HepG2 (cell line): Measurements from ENCODE around the gene IGSF11.

ENCODE experiments used
- HIVEP1 ChIP-seq: sonication (generic); formaldehyde crosslinking; IDR thresholded peaks from 2 replicates; pipeline ENCODE4 v1.4.0; 2020; ENCODE audit warnings: mild to moderate bottlenecking, missing genetic modification reagents
- KAT8 ChIP-seq: IDR thresholded peaks from 2 replicates; pipeline ENCODE4 v1.6.1; 2016; ENCODE audit warnings: missing genetic modification reagents, missing compliant biosample characterization
- MEF2D ChIP-seq: sonication (generic); formaldehyde crosslinking; IDR thresholded peaks from 2 replicates; pipeline ENCODE4 v1.5.1; 2020; ENCODE audit warnings: mild to moderate bottlenecking, missing genetic modification reagents
- MIER2 ChIP-seq: IDR thresholded peaks from 2 replicates; pipeline ENCODE4 v1.6.1; 2016; ENCODE audit warnings: missing biosample characterization, missing genetic modification reagents
- SNAPC2 ChIP-seq: sonication (generic); formaldehyde crosslinking; IDR thresholded peaks from 2 replicates; pipeline ENCODE4 v1.8.1; 2022; ENCODE audit warnings: mild to moderate bottlenecking, missing genetic modification reagents
- SRF ChIP-seq: IDR thresholded peaks from 2 replicates; pipeline ENCODE4 v1.6.1; 2011; ENCODE audit warnings: mild to moderate bottlenecking, low read depth, low read length, moderate library complexity
- ZNF83 ChIP-seq: sonication (generic); formaldehyde crosslinking; IDR thresholded peaks from 2 replicates; pipeline ENCODE4 v1.4.0; 2020; ENCODE audit warnings: missing genetic modification reagents, mild to moderate bottlenecking, borderline replicate concordance

DNA sequence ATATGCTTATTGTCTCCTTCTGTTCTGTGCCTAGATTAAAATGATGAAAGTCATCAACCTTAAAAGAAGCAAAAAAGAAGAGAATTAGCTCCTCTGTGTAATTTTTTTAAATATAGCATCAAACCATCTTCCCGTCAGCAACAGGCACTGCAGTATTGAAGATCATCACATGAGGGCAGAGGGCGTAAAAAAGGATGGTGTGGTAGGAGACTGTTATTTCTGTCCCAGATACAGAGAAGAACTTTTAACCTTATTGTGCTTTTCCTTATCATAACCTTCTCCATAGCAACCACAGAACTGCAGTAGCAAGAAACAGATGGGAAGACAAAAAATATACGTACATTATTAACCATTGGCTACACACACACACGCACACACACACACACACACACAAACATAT is 88.8 kb downstream of the IGSF11 start:
- TF ChIP-seq SRF (no peak), MEF2D (CRISPR knock-in tag) (no peak), MIER2 (no peak), KAT8 (no peak), SNAPC2 (CRISPR knock-in tag) (no peak), ZNF83 (CRISPR knock-in tag) (no peak), HIVEP1 (CRISPR knock-in tag) (no peak)
